Measurements from ENCODE around the gene PHACTR3. TPM values are rescaled to one million over a fixed set of nuclear protein-coding genes. Genes with fewer than 3 reads are reported as not detected.

PHACTR3 gene
- total RNA-seq, 1 donor from 2014 or later, result not detected

- H3K9me3 Mint-ChIP-seq (ENCODE audit: low read depth), result no peaks in the 10 kb centered on the region
- no peak overlapping the region for H3K27ac Mint-ChIP-seq (ENCODE audit: unreplicated experiment)
- no peaks in the 10 kb centered on the region for H3K36me3 Mint-ChIP-seq (ENCODE audit: low read depth)
- DNase-seq (ENCODE audit: low spot score), result no peak
- peaks cover 31% of the 10 kb centered on the region for H3K27me3 Mint-ChIP-seq (ENCODE audit: low read depth)
- no peak for TF ChIP-seq CTCF (IDR thresholded peaks at IDR 0.05)
- no peaks in the 10 kb centered on the region for H3K4me1 Mint-ChIP-seq (ENCODE audit: low read depth)
- H3K4me3 Mint-ChIP-seq (ENCODE audit: unreplicated experiment), result no peak overlapping the region
These were observed 219.3 kb downstream of the PHACTR3 start for GRCh38 chr20:59823491-59824259.

GRCh38 chr20:59824711-59825562 lies 220.6 kb downstream of the PHACTR3 start:
- Mint-ChIP-seq H3K36me3 (ENCODE audit: low read depth) (no peaks in the 10 kb centered on the region), H3K27me3 (ENCODE audit: low read depth) (peaks cover 35% of the 10 kb centered on the region), H3K9me3 (ENCODE audit: low read depth) (no peaks in the 10 kb centered on the region), H3K4me3 (ENCODE audit: unreplicated experiment) (no peak overlapping the region), H3K27ac (ENCODE audit: unreplicated experiment) (no peak overlapping the region), H3K4me1 (ENCODE audit: low read depth) (peaks cover 4% of the 10 kb centered on the region)
- DNase-seq (ENCODE audit: low spot score), result no peak
- no peak for TF ChIP-seq CTCF (IDR thresholded peaks at IDR 0.05)

- H3K9me3 Mint-ChIP-seq (ENCODE audit: low read depth), result no peaks in the 10 kb centered on the region
- DNase-seq (ENCODE audit: low spot score), result no peak
- peaks cover 4% of the 10 kb centered on the region for H3K36me3 Mint-ChIP-seq (ENCODE audit: low read depth)
- TF ChIP-seq CTCF (IDR thresholded peaks at IDR 0.05), result no peak
- H3K27ac Mint-ChIP-seq (ENCODE audit: unreplicated experiment), result no peak overlapping the region
- H3K4me1 Mint-ChIP-seq (ENCODE audit: low read depth), result peaks cover 4% of the 10 kb centered on the region
- H3K27me3 Mint-ChIP-seq (ENCODE audit: low read depth), result peaks cover 38% of the 10 kb centered on the region
- no peak overlapping the region for H3K4me3 Mint-ChIP-seq (ENCODE audit: unreplicated experiment)
These were observed 221.2 kb downstream of the PHACTR3 start for GRCh38 chr20:59825563-59825920.

GRCh38 chr20:59825944-59826759 lies 221.8 kb downstream of the PHACTR3 start:
- no peaks in the 10 kb centered on the region for H3K9me3 Mint-ChIP-seq (ENCODE audit: low read depth)
- no peak for DNase-seq (ENCODE audit: low spot score)
- no peak overlapping the region for H3K4me3 Mint-ChIP-seq (ENCODE audit: unreplicated experiment)
- peaks cover 5% of the 10 kb centered on the region for H3K4me1 Mint-ChIP-seq (ENCODE audit: low read depth)
- peaks cover 4% of the 10 kb centered on the region for H3K36me3 Mint-ChIP-seq (ENCODE audit: low read depth)
- peaks cover 38% of the 10 kb centered on the region for H3K27me3 Mint-ChIP-seq (ENCODE audit: low read depth)
- TF ChIP-seq CTCF (IDR thresholded peaks at IDR 0.05), result no peak
- peak overlapping the region; percentile 15 for H3K27ac Mint-ChIP-seq (ENCODE audit: unreplicated experiment)
